GM06990 (cell line): Measurements from ENCODE around the gene FANCG.

Experiments
- DNase-seq: peaks from one replicate; pipeline ENCODE4 v3.0.0-alpha.2; 2011; ENCODE audit not compliant: insufficient read length; ENCODE audit errors: extremely low read depth
- H3K27me3 ChIP-seq: replicated peaks from 2 replicates; pipeline ENCODE4 v1.6.0; 2011; ENCODE audit warnings: low read length; ENCODE audit not compliant: control insufficient read depth, insufficient read depth
- H3K36me3 ChIP-seq: 2 replicates; pipeline ENCODE4 v1.5.1; 2011; ENCODE audit warnings: low read length; ENCODE audit not compliant: control insufficient read depth, insufficient read depth
- H3K4me3 ChIP-seq: replicated peaks from 2 replicates; pipeline ENCODE4 v1.5.1; 2011; ENCODE audit warnings: low read depth, mild to moderate bottlenecking, control low read depth, low read length
- CTCF ChIP-seq: IDR thresholded peaks from 2 replicates; pipeline ENCODE4 v1.5.1; 2011; ENCODE audit warnings: low read length, control low read depth, mild to moderate bottlenecking, inconsistent platforms; ENCODE audit not compliant: insufficient read depth, poor library complexity, severe bottlenecking

FANCG gene

GRCh38 chr9:35114113-35114839, 34.5 kb upstream of the FANCG start:
- Histone ChIP-seq H3K36me3 (no peaks in the 10 kb centered on the region), H3K27me3 (no peaks in the 10 kb centered on the region), H3K4me3 (peak overlapping the region; percentile 84)
- DNase-seq, result peak; percentile 33
- TF ChIP-seq CTCF, result no peak

- Histone ChIP-seq H3K4me3 (no peak overlapping the region), H3K27me3 (no peaks in the 10 kb centered on the region), H3K36me3 (no peaks in the 10 kb centered on the region)
- TF ChIP-seq CTCF, result no peak
- DNase-seq, result no peak
Measured at GRCh38 chr9:35112257-35113020, 32.7 kb upstream of the FANCG start.

- no peak for TF ChIP-seq CTCF
- peak; percentile 94 for DNase-seq
- Histone ChIP-seq H3K4me3 (peak overlapping the region; percentile 77), H3K27me3 (no peaks in the 10 kb centered on the region), H3K36me3 (peaks cover 3% of the 10 kb centered on the region; the same call in 1 of the 2 replicates)
Measured at GRCh38 chr9:35111001-35111933, 31.5 kb upstream of the FANCG start.

GRCh38 chr9:35110327-35110761, 30.6 kb upstream of the FANCG start:
- peaks cover 9% of the 10 kb centered on the region for H3K36me3 ChIP-seq
- DNase-seq, result no peak
- no peak overlapping the region for H3K4me3 ChIP-seq

More at GRCh38 chr9:35110327-35110761, 30.6 kb upstream of the FANCG start:
- H3K27me3 ChIP-seq, result no peaks in the 10 kb centered on the region
- no peak for TF ChIP-seq CTCF
